ACC112 (cell line): Measurements from ENCODE around the gene PDIK1L.

ENCODE experiments used
- H2AFZ ChIP-seq: fragments of 200-600 bp; sonication (generic); one replicate; pipeline ENCODE4 v1.6.0; 2017; ENCODE audit warnings: antibody characterized with exemption, low read length; ENCODE audit not compliant: unreplicated experiment
- H3K27ac ChIP-seq: fragments of 200-600 bp; sonication (generic); 2 replicates; pipeline ENCODE4 v1.5.1; 2014; ENCODE audit warnings: low read depth, mild to moderate bottlenecking, antibody characterized with exemption, low read length, moderate library complexity
- H3K27me3 ChIP-seq: fragments of 200-600 bp; sonication (generic); 2 replicates; pipeline ENCODE4 v1.6.1; 2014; ENCODE audit warnings: mild to moderate bottlenecking, antibody characterized with exemption, low read length, moderate library complexity, mixed read lengths; ENCODE audit not compliant: insufficient read depth
- H3K36me3 ChIP-seq: fragments of 200-600 bp; sonication (generic); 2 replicates; pipeline ENCODE4 v1.6.1; 2016; ENCODE audit warnings: mild to moderate bottlenecking, antibody characterized with exemption, low read length, moderate library complexity, mixed read lengths; ENCODE audit not compliant: insufficient read depth
- H3K4me1 ChIP-seq: fragments of 200-600 bp; sonication (generic); one replicate; pipeline ENCODE4 v1.6.1; 2016; ENCODE audit warnings: low read length, mixed read lengths; ENCODE audit not compliant: insufficient read depth, unreplicated experiment, control insufficient read depth
- H3K4me3 ChIP-seq: fragments of 200-600 bp; sonication (generic); 2 replicates; pipeline ENCODE4 v1.5.1; 2014; ENCODE audit warnings: mild to moderate bottlenecking, low read depth, low read length
- H3K79me2 ChIP-seq: fragments of 200-600 bp; sonication (generic); one replicate; pipeline ENCODE4 v1.6.0; 2016; ENCODE audit warnings: low read length; ENCODE audit not compliant: control insufficient read depth, unreplicated experiment, insufficient read depth

Gene PDIK1L

DNA sequence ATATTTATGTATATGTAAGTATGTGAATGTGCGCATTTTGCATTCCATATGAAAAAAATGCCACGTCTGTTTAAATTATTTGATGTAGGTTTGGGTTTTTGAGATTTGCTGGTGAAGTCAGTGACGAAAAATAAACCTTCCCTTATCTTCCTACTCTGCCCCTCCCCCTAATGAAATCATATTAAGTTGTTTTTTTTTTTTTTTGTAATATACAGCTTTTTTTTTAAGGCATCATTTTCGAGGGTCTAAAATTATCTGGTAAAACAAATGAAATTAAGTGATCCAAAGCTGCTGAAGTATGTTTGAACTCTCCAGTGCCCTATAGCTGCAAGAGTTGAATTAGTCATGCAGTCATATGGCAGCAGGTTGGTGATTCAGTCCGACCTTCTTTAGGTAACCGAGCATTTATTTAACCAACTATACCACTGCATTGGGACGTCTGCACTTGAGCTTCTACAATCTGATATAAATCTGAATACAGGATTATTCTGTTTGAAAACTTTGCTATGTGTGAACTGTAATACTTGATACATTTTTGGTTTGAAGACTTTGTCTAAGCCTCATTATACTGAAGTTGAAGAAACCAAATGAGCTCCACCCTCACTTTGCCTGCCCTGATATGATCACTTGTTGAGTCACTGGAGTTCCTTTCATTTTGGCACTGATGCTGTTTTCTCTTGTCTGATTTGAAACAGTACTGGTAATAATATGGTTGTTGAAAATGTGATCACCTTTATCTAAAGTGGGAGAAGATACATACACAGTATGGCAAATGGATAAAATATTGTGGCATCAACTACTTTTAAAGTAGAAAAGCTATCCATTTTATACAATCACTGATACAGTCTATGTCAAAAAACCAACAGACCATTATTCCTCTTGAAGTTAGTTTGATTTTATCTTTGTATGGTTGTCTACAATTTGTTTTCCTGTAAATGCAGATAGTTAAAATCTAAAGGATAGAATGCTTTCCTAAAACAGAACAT lies 11.7 kb downstream of the PDIK1L start:
- H3K27ac ChIP-seq: peak overlapping the region; percentile 60
- H2AFZ ChIP-seq: peak overlapping the region; percentile 18
- H3K36me3 ChIP-seq: no peaks in the 10 kb centered on the region
- H3K27me3 ChIP-seq: no peaks in the 10 kb centered on the region
- H3K79me2 ChIP-seq: no peaks in the 10 kb centered on the region
- H3K4me3 ChIP-seq: peak overlapping the region; percentile 51
- H3K4me1 ChIP-seq: peaks cover 23% of the 10 kb centered on the region

- H3K36me3 ChIP-seq: no peaks in the 10 kb centered on the region
- H2AFZ ChIP-seq: no peak overlapping the region
- no peak overlapping the region for H3K27ac ChIP-seq
- H3K4me3 ChIP-seq: no peak overlapping the region
- no peaks in the 10 kb centered on the region for H3K27me3 ChIP-seq
- H3K79me2 ChIP-seq: no peaks in the 10 kb centered on the region
- H3K4me1 ChIP-seq: peaks cover 23% of the 10 kb centered on the region
Measured at GRCh38 chr1:26124418-26125331, 13.1 kb downstream of the PDIK1L start.

DNA sequence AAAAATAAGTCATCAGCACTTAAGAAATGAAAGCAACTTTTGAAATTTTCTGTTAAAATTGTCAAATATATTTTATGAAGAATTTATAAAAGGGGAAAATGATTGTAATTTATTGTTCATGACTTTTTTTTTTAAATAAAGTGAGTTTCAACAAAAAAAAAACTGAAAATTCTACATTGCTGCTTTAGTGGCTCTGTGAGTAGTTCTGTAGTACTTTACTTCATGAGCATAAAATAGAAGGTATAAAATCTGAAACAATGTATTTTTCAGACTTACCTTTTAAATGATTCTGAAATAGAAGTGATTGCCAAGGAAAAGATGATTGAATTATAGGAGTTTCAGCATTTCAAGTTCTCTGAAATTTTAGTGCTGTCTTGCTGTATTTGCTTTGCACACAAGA lies 13.8 kb downstream of the PDIK1L start:
- no peak overlapping the region for H3K27ac ChIP-seq

DNA sequence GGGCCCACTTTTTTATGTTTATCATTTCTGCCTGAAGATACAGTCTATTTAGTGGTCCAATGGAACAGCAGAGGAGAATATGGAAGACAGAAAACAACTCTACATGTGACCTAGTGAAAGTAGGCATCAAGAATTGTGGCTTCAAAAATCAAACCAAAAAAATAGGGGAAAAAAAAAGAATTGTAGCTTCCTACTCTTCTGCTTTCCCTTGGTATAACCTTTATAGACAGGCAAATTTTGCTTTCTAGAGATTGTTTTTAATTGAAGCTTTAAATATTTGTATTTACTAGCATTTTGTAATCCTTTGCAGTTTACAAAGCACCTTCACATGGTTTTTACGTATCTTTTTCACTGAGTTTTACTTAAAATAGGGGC lies 14.3 kb downstream of the PDIK1L start:
- Histone ChIP-seq H3K27ac (no peak overlapping the region), H3K27me3 (no peaks in the 10 kb centered on the region), H3K36me3 (no peaks in the 10 kb centered on the region), H3K79me2 (no peaks in the 10 kb centered on the region), H3K4me1 (peaks cover 23% of the 10 kb centered on the region), H2AFZ (no peak overlapping the region), H3K4me3 (no peak overlapping the region)

More for the DNA sequence above, 13.8 kb downstream of the PDIK1L start:
- no peaks in the 10 kb centered on the region for H3K79me2 ChIP-seq
- no peaks in the 10 kb centered on the region for H3K36me3 ChIP-seq
- H3K27me3 ChIP-seq: no peaks in the 10 kb centered on the region
- no peak overlapping the region for H2AFZ ChIP-seq
- H3K4me1 ChIP-seq: peaks cover 23% of the 10 kb centered on the region
- H3K4me3 ChIP-seq: no peak overlapping the region

DNA sequence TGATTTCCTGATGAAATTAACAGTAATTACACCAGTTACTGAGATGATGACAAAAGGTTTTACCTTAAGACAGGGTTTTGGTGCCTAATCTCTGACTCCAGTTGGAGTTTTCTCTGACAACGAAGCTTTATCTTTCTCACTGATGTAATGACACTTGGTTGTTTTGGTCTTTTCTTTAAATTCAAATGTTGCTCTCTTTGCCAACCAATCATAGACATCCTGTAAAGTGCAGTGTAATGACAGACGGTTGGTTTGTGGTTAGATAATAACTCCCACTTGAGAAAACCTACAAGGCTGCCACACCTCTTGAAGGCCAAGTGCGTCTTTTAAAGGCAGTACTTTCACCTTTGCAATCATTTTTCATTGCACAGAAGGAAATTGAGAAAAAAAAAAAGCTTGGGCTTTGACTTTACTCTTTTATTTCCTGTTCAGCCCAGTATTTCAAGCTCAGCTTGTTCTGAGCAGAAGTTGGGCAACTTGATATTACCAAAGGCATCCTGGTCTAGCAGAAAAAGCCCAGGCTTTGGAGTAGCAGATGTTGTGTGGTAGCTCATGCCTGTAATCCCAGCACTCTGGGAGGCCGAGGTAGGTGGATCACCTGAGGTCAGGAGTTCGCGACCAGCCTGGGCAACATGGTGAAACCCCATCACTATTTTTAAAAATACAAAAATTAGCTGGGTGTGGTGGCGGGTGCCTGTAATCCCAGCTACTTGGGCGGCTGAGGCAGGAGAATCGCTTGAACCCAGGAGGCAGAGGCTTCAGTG lies 14.9 kb downstream of the PDIK1L start:
- Histone ChIP-seq H3K27ac (no peak overlapping the region), H3K27me3 (no peaks in the 10 kb centered on the region), H2AFZ (no peak overlapping the region), H3K36me3 (no peaks in the 10 kb centered on the region), H3K79me2 (no peaks in the 10 kb centered on the region), H3K4me1 (peaks cover 23% of the 10 kb centered on the region), H3K4me3 (no peak overlapping the region)

DNA sequence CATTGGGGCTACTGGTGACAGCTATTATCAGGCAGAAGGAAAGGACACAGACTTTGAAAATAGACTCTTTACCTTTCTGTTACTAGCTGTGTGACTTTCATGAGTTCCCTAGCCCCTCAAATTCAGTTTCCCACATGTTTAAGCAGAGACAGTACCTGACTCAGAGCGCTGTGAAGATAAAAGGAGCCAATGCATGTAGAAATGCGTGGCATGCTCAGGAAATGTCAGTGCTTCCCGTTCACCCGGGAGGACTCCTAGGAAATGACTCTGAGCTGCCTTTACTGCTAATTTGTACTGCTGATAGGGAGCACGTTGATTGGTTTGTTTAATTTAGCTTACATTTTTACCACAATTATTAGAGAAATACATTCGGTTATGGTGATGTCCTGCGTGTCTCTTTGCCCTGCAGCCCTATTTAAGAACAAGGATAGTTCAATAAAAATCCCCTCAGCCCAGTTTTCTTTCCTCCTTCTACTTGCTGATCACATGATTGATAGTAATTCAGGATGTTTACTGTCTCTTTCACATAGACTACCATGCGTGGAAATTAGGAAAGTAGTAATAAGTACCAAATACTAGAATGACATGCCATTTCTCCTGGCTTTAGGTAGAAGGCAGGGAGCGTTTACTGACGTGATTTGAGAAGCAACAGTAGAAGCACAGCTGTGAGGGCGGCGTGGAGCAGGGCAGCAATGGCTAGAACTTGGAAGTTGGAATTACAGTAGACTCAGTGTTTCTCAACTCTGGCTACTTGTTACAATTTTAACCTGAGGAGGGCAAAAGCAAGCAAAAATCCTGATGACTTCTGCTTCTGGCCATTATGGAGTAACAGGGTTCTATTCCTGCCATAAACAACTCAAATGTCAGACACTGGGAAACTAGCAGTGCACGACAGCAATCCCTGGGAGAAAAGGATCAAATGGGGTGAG lies 15.9 kb downstream of the PDIK1L start:
- H3K4me3 ChIP-seq: no peak overlapping the region
- H3K27ac ChIP-seq: no peak overlapping the region
- H3K79me2 ChIP-seq: no peaks in the 10 kb centered on the region
- no peak overlapping the region for H2AFZ ChIP-seq
- peaks cover 16% of the 10 kb centered on the region for H3K4me1 ChIP-seq
- H3K27me3 ChIP-seq: no peaks in the 10 kb centered on the region
- H3K36me3 ChIP-seq: no peaks in the 10 kb centered on the region

GRCh38 chr1:26129778-26130177 lies 18.2 kb downstream of the PDIK1L start:
- no peaks in the 10 kb centered on the region for H3K36me3 ChIP-seq
- no peaks in the 10 kb centered on the region for H3K4me1 ChIP-seq
- no peaks in the 10 kb centered on the region for H3K27me3 ChIP-seq
- H3K27ac ChIP-seq: no peak overlapping the region
- H3K4me3 ChIP-seq: no peak overlapping the region
- no peak overlapping the region for H2AFZ ChIP-seq
- H3K79me2 ChIP-seq: no peaks in the 10 kb centered on the region

DNA sequence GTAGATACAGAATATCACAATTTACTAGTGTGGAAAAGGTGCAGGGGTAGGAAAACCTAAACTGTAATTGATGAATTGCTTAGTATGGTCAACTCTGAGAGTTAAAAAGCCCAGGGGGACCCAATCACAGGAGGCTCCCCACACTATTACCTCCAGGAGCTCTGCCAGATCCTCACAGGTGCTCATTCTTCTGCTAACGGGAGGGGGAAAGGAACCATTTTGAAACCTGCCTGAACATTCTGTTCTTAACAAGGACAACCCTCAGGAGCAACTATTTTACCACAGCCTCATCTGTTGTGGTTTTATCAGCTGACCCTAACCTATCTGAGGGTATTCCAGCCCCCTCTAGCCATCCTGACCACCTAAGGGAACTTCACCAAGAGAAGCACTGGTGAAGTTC lies 19.1 kb downstream of the PDIK1L start:
- Histone ChIP-seq H3K27me3 (no peaks in the 10 kb centered on the region), H3K27ac (no peak overlapping the region), H3K4me3 (no peak overlapping the region), H3K36me3 (no peaks in the 10 kb centered on the region), H2AFZ (no peak overlapping the region), H3K79me2 (no peaks in the 10 kb centered on the region), H3K4me1 (no peaks in the 10 kb centered on the region)

- Histone ChIP-seq H3K79me2 (no peaks in the 10 kb centered on the region), H3K27ac (no peak overlapping the region), H3K27me3 (no peaks in the 10 kb centered on the region), H2AFZ (no peak overlapping the region), H3K4me3 (no peak overlapping the region), H3K4me1 (no peaks in the 10 kb centered on the region), H3K36me3 (no peaks in the 10 kb centered on the region)
Measured at GRCh38 chr1:26132128-26132833, 20.7 kb downstream of the PDIK1L start.
